Liver (tissue), 9 donors: ENCODE results near the gene KDM7A. TPM values are rescaled to one million over a fixed set of nuclear protein-coding genes. Genes with fewer than 3 reads are reported as not detected.
"Not testable (repeated sequence)": the region's sequence is repeated elsewhere in the genome, so short reads cannot be mapped to it uniquely, and the experiment has no call there.

Experiments used
- DNase-seq: peaks from one replicate; pipeline ENCODE4 v3.0.0-alpha.2; 2017; ENCODE audit warnings: low spot score
- H3K27ac ChIP-seq, 2 donors: one replicate each; pipeline ENCODE4 v1.7.0; 2013; ENCODE audit warnings: inconsistent platforms in 2 of 2, low read length in 2 of 2, control low read depth in 1 of 2, low read depth in 1 of 2, mild to moderate bottlenecking in 1 of 2
- H3K27me3 ChIP-seq, 4 donors: one replicate each; pipeline versions ENCODE4 v1.6.1 to v1.7.0; 2013; ENCODE audit warnings: low read length in 3 of 4, inconsistent platforms in 1 of 4, mild to moderate bottlenecking in 1 of 4, moderate library complexity in 1 of 4; ENCODE audit not compliant: control insufficient read depth in 4 of 4, insufficient read depth in 4 of 4
- H3K36me3 ChIP-seq, 4 donors: one replicate each; pipeline versions ENCODE4 v1.6.1 to v1.7.0; 2013; ENCODE audit warnings: low read length in 3 of 4, mild to moderate bottlenecking in 3 of 4, low read depth in 1 of 4, moderate library complexity in 1 of 4; ENCODE audit not compliant: control insufficient read depth in 4 of 4, insufficient read depth in 3 of 4
- H3K4me1 ChIP-seq, 4 donors: one replicate each; pipeline versions ENCODE4 v1.6.1 to v1.7.0; 2013; ENCODE audit warnings: low read length in 3 of 4, mild to moderate bottlenecking in 3 of 4, moderate library complexity in 1 of 4; ENCODE audit not compliant: control insufficient read depth in 4 of 4, insufficient read depth in 4 of 4
- H3K4me3 ChIP-seq, 3 donors: one replicate each; pipeline versions ENCODE4 v1.6.1 to v1.7.0; 2013; ENCODE audit warnings: low read length in 3 of 3, control low read depth in 1 of 3, low read depth in 1 of 3, mild to moderate bottlenecking in 1 of 3
- H3K9ac ChIP-seq, 2 donors: one replicate each; pipeline ENCODE4 v1.7.0; 2013; ENCODE audit warnings: low read length in 2 of 2, mild to moderate bottlenecking in 2 of 2, moderate library complexity in 2 of 2, control low read depth in 1 of 2, low read depth in 1 of 2
- H3K9me3 ChIP-seq, 4 donors: one replicate each; pipeline versions ENCODE4 v1.6.1 to v1.7.0; 2013; ENCODE audit warnings: low read length in 3 of 4; ENCODE audit not compliant: control insufficient read depth in 4 of 4
- ATF3 ChIP-seq: IDR thresholded peaks from 2 replicates; pipeline ENCODE4 v1.6.1; 2016; ENCODE audit warnings: antibody characterized with exemption
- CTCF ChIP-seq: fragments of 150-350 bp; IDR thresholded peaks from 2 replicates; pipeline ENCODE4 v1.5.1; 2017; ENCODE audit warnings: improper control_type of control experiment, low read depth, low read length; ENCODE audit not compliant: missing input control
- EGR1 ChIP-seq, 2 donors: IDR thresholded peaks; 2 replicates each; pipeline ENCODE4 v1.6.1; 2016 to 2018; ENCODE audit warnings: antibody characterized with exemption in 2 of 2, low read depth in 2 of 2
- FOXA1 ChIP-seq: IDR thresholded peaks from 2 replicates; pipeline ENCODE4 v1.6.1; 2016; ENCODE audit warnings: antibody characterized with exemption
- FOXA2 ChIP-seq: IDR thresholded peaks from 2 replicates; pipeline ENCODE4 v1.6.1; 2016; ENCODE audit warnings: antibody characterized with exemption
- GABPA ChIP-seq, 2 donors: IDR thresholded peaks in 1 of 2; conservative IDR thresholded peaks in 1 of 2; 2 replicates each; pipeline ENCODE4 v1.6.1; 2016; ENCODE audit warnings: antibody characterized with exemption in 2 of 2, mild to moderate bottlenecking in 1 of 2, moderate library complexity in 1 of 2
- HNF4A ChIP-seq, 2 donors: conservative IDR thresholded peaks; 2 replicates each; pipeline ENCODE4 v1.6.1; 2016; ENCODE audit warnings: antibody characterized with exemption in 2 of 2, mild to moderate bottlenecking in 2 of 2
- JUND ChIP-seq, 2 donors: IDR thresholded peaks; 2 replicates each; pipeline ENCODE4 v1.6.1; 2016; ENCODE audit warnings: antibody characterized with exemption in 2 of 2
- MAX ChIP-seq: IDR thresholded peaks from 2 replicates; pipeline ENCODE4 v1.6.1; 2016; ENCODE audit warnings: antibody characterized with exemption
- RAD21 ChIP-seq, 2 donors: IDR thresholded peaks; 2 replicates each; pipeline ENCODE4 v1.6.1; 2016; ENCODE audit warnings: antibody characterized with exemption in 2 of 2, mild to moderate bottlenecking in 2 of 2
- RXRA ChIP-seq, 2 donors: IDR thresholded peaks; 2 replicates each; pipeline ENCODE4 v1.6.1; 2017 to 2018; ENCODE audit warnings: antibody characterized with exemption in 2 of 2, mild to moderate bottlenecking in 1 of 2
- SP1 ChIP-seq: IDR thresholded peaks from 2 replicates; pipeline ENCODE4 v1.6.1; 2018; ENCODE audit warnings: antibody characterized with exemption, mild to moderate bottlenecking
- TAF1 ChIP-seq: conservative IDR thresholded peaks from 2 replicates; pipeline ENCODE4 v1.6.1; 2016; ENCODE audit warnings: antibody characterized with exemption, mild to moderate bottlenecking
- YY1 ChIP-seq: IDR thresholded peaks from 2 replicates; pipeline ENCODE4 v1.6.1; 2016; ENCODE audit warnings: antibody characterized with exemption, mild to moderate bottlenecking
- ZBTB33 ChIP-seq: IDR thresholded peaks from 2 replicates; pipeline ENCODE4 v1.6.1; 2016; ENCODE audit warnings: antibody characterized with exemption
- WGBS: extraction: QIAGEN DNeasy Blood & Tissue Kit; methylation state at CpG from one replicate; pipeline ENCODE4 v1.1.7; 2013; 5-methylcytosine and 5-hydroxymethylcytosine counted together
- polyA plus RNA-seq, 2 donors: library from polyadenylated mRNA; stranded (reverse) in 1 of 2; unstranded in 1 of 2; fragments of 200-250 nt in 1 of 2; fragments of >200 nt in 1 of 2; fragmentation: Nextera tagmentation in 1 of 2; extraction: Ambion mirVana in 1 of 2; gene quantifications; one replicate each; pipeline versions ENCODE4 v1.2.1 to v1.2.3, GENCODE V29; 2013 to 2015
- total RNA-seq, 2 donors: library from RNA; depleted of rRNA; stranded (reverse); fragments of >200 nt; gene quantifications; one replicate each; pipeline ENCODE4 v1.2.3, GENCODE V29; 2014
- donor health status: healthy.
- donor health status: healthy.
- donor health status: healthy.
- donor health status: healthy.
- donor health status: healthy.

The KDM7A gene
- total and polyA plus RNA-seq, 4 donors, result 1.9 to 27.5 (median 9.9) TPM

GRCh38 chr7:140206616-140207389, 30.0 kb upstream of the KDM7A start (continued):
- TF ChIP-seq EGR1 (IDR thresholded peaks at IDR 0.05; ENCODE audit: low read depth in 2 of 2), result no peak
- no peak for TF ChIP-seq CTCF
- TF ChIP-seq FOXA1, result no peak

GRCh38 chr7:140205600-140205999, 28.8 kb upstream of the KDM7A start:
- Histone ChIP-seq H3K4me3 (no peak overlapping the region), H3K27me3 (no peaks in the 10 kb centered on the region), H3K4me1 (peaks cover 0 to 6% (median 0%) of the 10 kb centered on the region in 4 donors), H3K36me3 (no peaks in the 10 kb centered on the region), H3K9me3 (no peaks in the 10 kb centered on the region), H3K9ac (no peak overlapping the region), H3K27ac (no peak overlapping the region)
- 68% methylated on average over 4 of the region's 4 CpGs for WGBS
- TF ChIP-seq ZBTB33 (no peak), MAX (no peak), RXRA (IDR thresholded peaks at IDR 0.05) (no peak), RAD21 (IDR thresholded peaks at IDR 0.05) (no peak), FOXA2 (no peak)
- DNase-seq, result no peak

GRCh38 chr7:140203556-140203955, 26.8 kb upstream of the KDM7A start:
- no peaks in the 10 kb centered on the region for H3K36me3 ChIP-seq
- no peaks in the 10 kb centered on the region for H3K9me3 ChIP-seq
- TF ChIP-seq JUND (IDR thresholded peaks at IDR 0.05) (no peak), ZBTB33 (no peak), YY1 (no peak), FOXA1 (no peak), SP1 (no peak), FOXA2 (no peak), TAF1 (no peak), GABPA (IDR thresholded peaks at IDR 0.05 in 1 of 2, conservative IDR thresholded peaks at IDR 0.05 in 1 of 2) (no peak), EGR1 (IDR thresholded peaks at IDR 0.05; ENCODE audit: low read depth in 2 of 2) (no peak), CTCF (no peak), HNF4A (conservative IDR thresholded peaks at IDR 0.05) (no peak), ATF3 (no peak), RAD21 (IDR thresholded peaks at IDR 0.05) (no peak)
- H3K27me3 ChIP-seq, result no peaks in the 10 kb centered on the region
- H3K4me3 ChIP-seq, result no peak overlapping the region
- no peak overlapping the region for H3K27ac ChIP-seq
- DNase-seq, result no peak
- H3K9ac ChIP-seq, result no peak overlapping the region
- no peaks in the 10 kb centered on the region for H3K4me1 ChIP-seq

- 96% methylated on average over 6 of the region's 6 CpGs for WGBS
- DNase-seq, H3K9me3 ChIP-seq, H3K4me1 ChIP-seq, H3K36me3 ChIP-seq, H3K4me3 ChIP-seq, H3K27ac ChIP-seq, H3K9ac ChIP-seq, H3K27me3 ChIP-seq: not testable (repeated sequence)
These were observed 26.2 kb upstream of the KDM7A start for GRCh38 chr7:140202942-140203341.
